Fibroblast of lung (primary cell): ENCODE measurements around the gene CRYAA. TPM values are rescaled to one million over a fixed set of nuclear protein-coding genes. Genes with fewer than 3 reads are reported as not detected.
"Not testable (repeated sequence)": the region's sequence is repeated elsewhere in the genome, so short reads cannot be mapped to it uniquely, and the experiment has no call there.

Experiments used
- DNase-seq, 2 donors: peaks; one replicate each; pipeline versions ENCODE4 v3.0.0 to v3.0.0-alpha.2; 2010; ENCODE audit warnings: low read depth in 2 of 2
- H2AFZ ChIP-seq: 2 replicates; pipeline ENCODE4 v1.5.1; 2012; ENCODE audit warnings: low read length, control low read depth, inconsistent platforms
- H3K27ac ChIP-seq: 2 replicates; pipeline ENCODE4 v1.5.1; 2011; ENCODE audit warnings: low read length, control low read depth; ENCODE audit not compliant: insufficient read depth
- H3K27me3 ChIP-seq: 2 replicates; pipeline ENCODE4 v1.5.1; 2011; ENCODE audit warnings: mild to moderate bottlenecking, low read length; ENCODE audit not compliant: control insufficient read depth, insufficient read depth
- H3K36me3 ChIP-seq: 2 replicates; pipeline ENCODE4 v1.5.1; 2011; ENCODE audit warnings: low read length; ENCODE audit not compliant: control insufficient read depth, insufficient read depth
- H3K4me1 ChIP-seq: 2 replicates; pipeline ENCODE4 v1.5.1; 2011; ENCODE audit warnings: low read length; ENCODE audit not compliant: control insufficient read depth, insufficient read depth; ENCODE audit errors: extremely low read depth
- H3K4me2 ChIP-seq: 2 replicates; pipeline ENCODE4 v1.5.1; 2011; ENCODE audit warnings: low read length, control low read depth; ENCODE audit not compliant: insufficient read depth; ENCODE audit errors: extremely low read depth
- H3K4me3 ChIP-seq, 4 experiments: fragments of 200-600 bp in 1 of 4; sonication (generic) in 1 of 4; replicated peaks in 1 of 4; 2 replicates each; pipeline ENCODE4 v1.5.1; 2011 to 2016; ENCODE audit warnings: low read length in 4 of 4, low read depth in 3 of 4, mild to moderate bottlenecking in 3 of 4, control low read depth in 2 of 4, inconsistent platforms in 1 of 4, mixed read lengths in 1 of 4; ENCODE audit not compliant: insufficient read depth in 1 of 4; ENCODE audit errors: control extremely low read depth in 1 of 4
- H3K79me2 ChIP-seq: 2 replicates; pipeline ENCODE4 v1.5.1; 2012; ENCODE audit warnings: mild to moderate bottlenecking, low read length, inconsistent platforms; ENCODE audit not compliant: control insufficient read depth, insufficient read depth
- H3K9ac ChIP-seq: 2 replicates; pipeline ENCODE4 v1.5.1; 2011; ENCODE audit warnings: mild to moderate bottlenecking, low read length, control low read depth; ENCODE audit not compliant: insufficient read depth
- H3K9me3 ChIP-seq: 2 replicates; pipeline ENCODE4 v1.5.1; 2012; ENCODE audit warnings: low read depth, low read length; ENCODE audit not compliant: control insufficient read depth, insufficient read depth
- H4K20me1 ChIP-seq: 2 replicates; pipeline ENCODE4 v1.5.1; 2011; ENCODE audit warnings: low read length; ENCODE audit not compliant: control insufficient read depth, insufficient read depth; ENCODE audit errors: extremely low read depth
- polyA minus RNA-seq: library from RNA; depleted of rRNA, polyadenylated mRNA; stranded (reverse); fragments of >200 nt; gene quantifications from 2 replicates; pipeline ENCODE4 v1.2.3, GENCODE V29; 2011; ENCODE audit warnings: low replicate concordance
- polyA plus RNA-seq, 2 donors: library from polyadenylated mRNA; depleted of rRNA in 1 of 2; stranded (reverse) in 1 of 2; unstranded in 1 of 2; fragments of >200 nt; gene quantifications; 2 replicates each; pipeline ENCODE4 v1.2.1, GENCODE V29; 2011 to 2012; ENCODE audit warnings: missing spikeins in 1 of 2
- total RNA-seq: library from RNA; depleted of rRNA; stranded (reverse); fragments of >200 nt; gene quantifications from 2 replicates; pipeline ENCODE4 v1.2.1, GENCODE V29; 2014

Gene CRYAA, protein sequence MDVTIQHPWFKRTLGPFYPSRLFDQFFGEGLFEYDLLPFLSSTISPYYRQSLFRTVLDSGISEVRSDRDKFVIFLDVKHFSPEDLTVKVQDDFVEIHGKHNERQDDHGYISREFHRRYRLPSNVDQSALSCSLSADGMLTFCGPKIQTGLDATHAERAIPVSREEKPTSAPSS
- total RNA-seq (not detected in 2 replicates), polyA plus RNA-seq (not detected in 2 replicates), polyA minus RNA-seq (not detected in 2 replicates)
- polyA plus RNA-seq (2012), result not detected in 2 replicates

- not testable (repeated sequence) for H2AFZ ChIP-seq, DNase-seq, H4K20me1 ChIP-seq, H3K27me3 ChIP-seq, H3K4me2 ChIP-seq, H3K4me1 ChIP-seq, H3K4me3 ChIP-seq, H3K79me2 ChIP-seq, H3K9me3 ChIP-seq, H3K36me3 ChIP-seq, H3K27ac ChIP-seq, H3K9ac ChIP-seq
Observed at GRCh38 chr21:43168708-43169107, at the start of gene CRYAA. Gene CRYAA, plus strand, starts transcription at chr21:43169008. Its CDS starts 92 bp downstream, at chr21:43169100.

- not testable (repeated sequence) for H3K79me2 ChIP-seq, H4K20me1 ChIP-seq, H3K4me1 ChIP-seq, H3K9me3 ChIP-seq, H3K27me3 ChIP-seq, H3K9ac ChIP-seq, H3K4me2 ChIP-seq, H3K36me3 ChIP-seq, H3K27ac ChIP-seq, H2AFZ ChIP-seq, DNase-seq, H3K4me3 ChIP-seq
Observed at GRCh38 chr21:43130094-43130493, 38.7 kb upstream of the CRYAA start.

GRCh38 chr21:43134520-43134919, 34.3 kb upstream of the CRYAA start:
- not testable (repeated sequence) for H4K20me1 ChIP-seq, H3K27me3 ChIP-seq, H3K9ac ChIP-seq, DNase-seq, H2AFZ ChIP-seq, H3K4me2 ChIP-seq, H3K9me3 ChIP-seq, H3K4me1 ChIP-seq, H3K27ac ChIP-seq, H3K79me2 ChIP-seq, H3K36me3 ChIP-seq, H3K4me3 ChIP-seq

GRCh38 chr21:43138944-43139343, 29.9 kb upstream of the CRYAA start:
- not testable (repeated sequence) for H3K4me3 ChIP-seq, H3K4me2 ChIP-seq, H3K27ac ChIP-seq, DNase-seq, H4K20me1 ChIP-seq, H3K27me3 ChIP-seq, H3K79me2 ChIP-seq, H3K9me3 ChIP-seq, H3K4me1 ChIP-seq, H2AFZ ChIP-seq, H3K9ac ChIP-seq, H3K36me3 ChIP-seq

DNA sequence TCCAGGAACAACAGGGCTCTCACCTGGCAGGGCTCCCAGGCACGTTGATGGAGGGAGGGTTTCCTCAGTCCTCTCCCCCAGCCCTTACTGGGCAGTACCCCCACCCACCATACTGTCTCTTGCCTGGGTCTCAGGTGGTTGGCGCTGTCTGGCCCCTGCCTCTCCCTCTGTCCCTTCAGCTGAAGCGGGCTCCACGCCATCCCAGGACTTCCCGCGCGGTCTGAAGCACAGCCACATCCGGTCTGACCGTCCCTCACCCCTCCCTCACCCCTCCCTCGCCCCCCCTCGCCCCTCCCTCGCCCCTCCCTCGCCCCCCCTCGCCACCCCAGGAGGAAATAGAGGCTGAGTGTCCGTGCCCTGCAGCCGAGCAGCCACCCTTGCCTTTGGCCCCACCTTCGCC, 27.4 kb upstream of the CRYAA start:
- H3K27ac ChIP-seq, DNase-seq, H3K4me1 ChIP-seq, H4K20me1 ChIP-seq, H3K79me2 ChIP-seq, H3K36me3 ChIP-seq, H3K4me2 ChIP-seq, H2AFZ ChIP-seq, H3K9me3 ChIP-seq, H3K9ac ChIP-seq, H3K4me3 ChIP-seq, H3K27me3 ChIP-seq: not testable (repeated sequence)

DNA sequence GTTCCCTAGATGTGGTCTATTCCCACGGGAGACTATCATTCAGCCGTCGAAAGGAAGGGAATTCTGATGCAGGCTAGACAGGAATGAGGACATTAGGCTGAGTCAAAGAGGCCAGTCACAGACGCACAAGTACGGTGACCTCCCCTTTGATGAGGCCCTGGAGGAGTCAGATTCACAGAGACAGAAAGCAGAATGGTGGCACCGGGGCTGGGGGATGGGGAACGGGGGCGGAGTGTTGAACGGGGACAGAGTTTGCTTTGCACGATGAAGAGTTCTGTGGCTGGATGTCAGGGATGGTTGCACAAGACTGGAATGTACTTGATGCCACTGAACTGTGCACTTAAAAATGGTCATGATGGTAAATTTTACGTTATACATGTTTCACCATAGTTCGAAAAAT, 22.2 kb upstream of the CRYAA start:
- H3K79me2 ChIP-seq, H3K27me3 ChIP-seq, H4K20me1 ChIP-seq, DNase-seq, H3K4me2 ChIP-seq, H3K27ac ChIP-seq, H3K4me1 ChIP-seq, H3K9me3 ChIP-seq, H3K4me3 ChIP-seq, H3K36me3 ChIP-seq, H3K9ac ChIP-seq, H2AFZ ChIP-seq: not testable (repeated sequence)

- not testable (repeated sequence) for H3K4me2 ChIP-seq, H3K27ac ChIP-seq, H3K27me3 ChIP-seq, DNase-seq, H3K36me3 ChIP-seq, H3K9ac ChIP-seq, H2AFZ ChIP-seq, H4K20me1 ChIP-seq, H3K79me2 ChIP-seq, H3K9me3 ChIP-seq, H3K4me1 ChIP-seq, H3K4me3 ChIP-seq
Observed at GRCh38 chr21:43147999-43148398, 20.8 kb upstream of the CRYAA start.
